ENCODE measurements around the gene CDH23. TPM values are rescaled to one million over a fixed set of nuclear protein-coding genes. Genes with fewer than 3 reads are reported as not detected.

Gene CDH23
- total and polyA plus RNA-seq, 2 of the 8 experiments (the other 6 are each of a cell fraction or from before 2014, with no cell fraction given), result 1.9 to 4.9 TPM

DNA sequence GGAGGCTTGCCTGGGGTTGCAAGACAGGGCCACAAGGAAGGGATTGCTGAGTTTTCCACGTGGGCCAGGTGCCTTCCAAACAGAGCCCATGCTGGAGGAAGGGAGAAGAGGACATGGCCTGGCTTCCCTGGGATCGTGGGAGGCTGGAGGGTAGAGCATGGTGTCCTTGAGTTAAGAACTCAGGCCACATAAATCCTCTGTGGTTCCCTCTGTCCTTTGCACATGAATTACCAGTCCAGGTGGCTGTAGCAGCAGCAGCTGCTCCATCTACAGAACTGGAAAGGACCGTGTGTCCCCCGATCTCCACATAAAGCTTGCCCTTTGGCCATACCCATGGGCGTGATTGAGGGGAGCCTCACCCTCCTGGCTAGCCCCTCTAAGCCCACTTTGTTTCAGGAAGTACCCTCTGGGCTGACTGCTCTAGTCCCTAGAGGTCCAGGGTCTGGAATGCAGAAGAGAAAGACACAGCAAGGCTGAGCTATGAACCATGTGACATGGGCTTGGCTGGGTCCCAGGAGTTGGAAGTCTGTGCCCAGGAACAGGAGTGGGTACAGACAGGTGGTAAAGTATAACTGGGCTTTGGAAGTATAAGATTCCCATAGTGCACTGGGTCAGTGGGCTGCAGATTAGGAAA is 237.9 kb downstream of the CDH23 start:
- Histone ChIP-seq H3K56ac (replicated peaks; ENCODE audit: insufficient read length, low read depth, low read length) (no peak overlapping the region), H3K23ac (ENCODE audit: insufficient read length) (no peak overlapping the region), H2BK12ac (ENCODE audit: low read depth, low read length) (no peak overlapping the region), H3K36me3 (ENCODE audit: control insufficient read depth in 2 of 4, insufficient read depth in 4 of 4, low read length in 3 of 4) (no peaks in the 10 kb centered on the region), H3K4ac (replicated peaks; ENCODE audit: insufficient read length, low read depth, low read length) (no peak overlapping the region), H4K8ac (ENCODE audit: extremely low read depth, insufficient read depth, low read length) (no peak overlapping the region), H2BK20ac (ENCODE audit: low read length) (peak overlapping the region; percentile 27; the same call in 1 of the 2 replicates), H3K23me2 (ENCODE audit: low read depth, low read length) (no peaks in the 10 kb centered on the region; the same call in 1 of the 2 replicates), H2BK15ac (ENCODE audit: low read length) (0 out of 2 replicates have a peak overlapping the region, but pooled peaks have one; percentile 6), H3K9ac (replicated peaks in 1 of 4; ENCODE audit: extremely low read depth in 1 of 4, low read depth in 3 of 4, low read length in 3 of 4) (no peak overlapping the region), H4K91ac (replicated peaks; ENCODE audit: insufficient read length, low read length) (no peak overlapping the region), H3K79me1 (ENCODE audit: low read depth, low read length) (no peaks in the 10 kb centered on the region), H3K27ac (ENCODE audit: low read depth, low read length) (no peak overlapping the region), H3K4me3 (ENCODE audit: extremely low read depth in 1 of 4, insufficient read depth in 2 of 4, low read depth in 3 of 4, low read length in 4 of 4) (no peak overlapping the region), H3K4me1 (replicated peaks in 1 of 4; ENCODE audit: control insufficient read depth in 3 of 4, insufficient read depth in 4 of 4, low read length in 3 of 4) (peaks cover 10 to 57% (median 35%) of the 10 kb centered on the region in 4 experiments), H2AFZ (ENCODE audit: low read length) (no peak overlapping the region), H2AK5ac (ENCODE audit: low read depth, low read length) (no peak overlapping the region), H3K4me2 (ENCODE audit: insufficient read depth in 1 of 2, low read depth in 2 of 2, low read length in 2 of 2) (no peak overlapping the region), H3K18ac (ENCODE audit: extremely low read depth, low read length) (peak overlapping the region; percentile 26; the same call in 1 of the 2 replicates), H2BK5ac (ENCODE audit: low read depth, low read length) (no peak overlapping the region), H3K79me2 (ENCODE audit: control insufficient read depth in 1 of 2, insufficient read depth in 2 of 2, low read length in 2 of 2) (no peaks in the 10 kb centered on the region), H3K9me3 (ENCODE audit: insufficient read depth in 2 of 2, low read depth in 1 of 2, low read length in 1 of 2) (no peaks in the 10 kb centered on the region), H4K5ac (ENCODE audit: insufficient read length, low read depth, low read length) (no peak overlapping the region), H3K27me3 (replicated peaks in 1 of 4; ENCODE audit: control insufficient read depth in 3 of 4, extremely low read depth in 1 of 4, insufficient read depth in 3 of 4, low read length in 3 of 4) (peaks cover 4 to 26% (median 18%) of the 10 kb centered on the region in 4 experiments; a peak in 6 of 7 replicates), H4K20me1 (replicated peaks in 1 of 2; ENCODE audit: control insufficient read depth in 1 of 2, insufficient read depth in 2 of 2, low read length in 2 of 2) (no peaks in the 10 kb centered on the region), H2BK120ac (replicated peaks; ENCODE audit: low read depth, low read length) (no peak overlapping the region), H3K14ac (ENCODE audit: insufficient read length) (no peak overlapping the region)
- ChIA-PET POLR2A (ENCODE audit: partially characterized antibody) (interaction anchor here (0.6 to 0.9 kb wide), 3 partner anchors 11 to 13 kb away, joined by 3 read pairs; no protein-coding TSS in a partner anchor), CTCF (ENCODE audit: partially characterized antibody) (interaction anchor here (1.1 to 16.1 kb wide), 10 partner anchors 7 to 73 kb away, joined by 3 to 169 read pairs (median 12); no protein-coding TSS in a partner anchor)
- no peak for FAIRE-seq
- no peak for DNase-seq (ENCODE audit: low read depth in 1 of 2, low spot score in 2 of 2)
- 59% methylated on average over 5 of the region's 5 CpGs; no CpG with 5 or more reads in 1 of the 2 experiments for WGBS, 2 experiments (ENCODE audit: extremely low coverage in 1 of 2, insufficient coverage in 1 of 2, insufficient read length in 1 of 2, insufficient replicate concordance in 2 of 2, low coverage in 1 of 2, low lambda C conversion rate in 2 of 2, missing lambda C conversion rate in 1 of 2)
- TF ChIP-seq SP1 (IDR thresholded peaks at IDR 0.05; ENCODE audit: low read depth, low read length) (no peak), FOSL1 (IDR thresholded peaks at IDR 0.05; ENCODE audit: insufficient read depth, low read depth, low read length) (no peak), CREB1 (IDR thresholded peaks at IDR 0.05) (no peak)
